Central memory CD4-positive, alpha-beta T cell (primary cell): ENCODE data around the gene MYL1.

ENCODE experiments used
- DNase-seq: peaks from one replicate; pipeline ENCODE4 v3.0.0; 2022

The MYL1 gene

DNA sequence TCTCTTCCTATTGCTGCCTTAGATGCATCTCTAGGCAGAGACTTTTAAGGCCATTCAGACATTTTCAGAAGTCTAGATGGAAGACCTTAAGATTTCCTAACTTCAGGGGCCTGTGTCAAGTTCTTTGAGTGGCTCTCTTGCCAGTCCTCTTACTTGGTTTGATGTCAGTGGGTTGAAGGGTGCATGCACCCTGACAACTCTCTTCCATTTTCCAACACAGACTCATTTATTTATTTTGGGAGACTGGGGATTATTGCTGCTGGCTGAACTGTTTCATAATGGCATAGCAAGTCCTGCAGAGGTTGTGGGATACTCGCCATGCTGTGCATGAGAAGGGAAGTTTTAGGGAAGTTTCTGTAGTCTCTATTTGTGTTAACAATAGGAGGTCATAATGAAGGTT lies 50.7 kb downstream of the MYL1 start:
- no peak for DNase-seq

- no peak for DNase-seq
Measured at GRCh38 chr2:210263841-210264240, 51.1 kb downstream of the MYL1 start.

DNA sequence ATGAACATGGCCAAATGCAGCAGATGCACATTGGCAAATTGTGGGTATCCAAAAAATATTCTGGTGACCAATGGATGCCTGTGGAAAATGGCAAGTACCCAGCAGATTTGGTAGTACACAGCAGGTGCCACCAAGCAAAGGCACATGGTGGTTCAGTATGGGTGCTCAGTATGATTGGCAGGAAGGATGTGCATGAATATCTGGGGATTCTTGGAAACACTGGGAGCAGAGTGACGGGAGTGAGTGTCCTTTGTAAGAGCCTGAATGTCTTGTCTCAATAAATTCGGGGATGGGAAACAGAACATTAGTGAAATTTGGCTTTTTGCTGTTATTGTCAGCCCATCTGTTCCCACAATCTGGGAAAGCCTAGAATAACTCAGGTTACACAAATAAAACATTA lies 52.9 kb downstream of the MYL1 start:
- no peak for DNase-seq

- DNase-seq, result no peak
Measured at GRCh38 chr2:210259687-210260086, 55.3 kb downstream of the MYL1 start.

DNA sequence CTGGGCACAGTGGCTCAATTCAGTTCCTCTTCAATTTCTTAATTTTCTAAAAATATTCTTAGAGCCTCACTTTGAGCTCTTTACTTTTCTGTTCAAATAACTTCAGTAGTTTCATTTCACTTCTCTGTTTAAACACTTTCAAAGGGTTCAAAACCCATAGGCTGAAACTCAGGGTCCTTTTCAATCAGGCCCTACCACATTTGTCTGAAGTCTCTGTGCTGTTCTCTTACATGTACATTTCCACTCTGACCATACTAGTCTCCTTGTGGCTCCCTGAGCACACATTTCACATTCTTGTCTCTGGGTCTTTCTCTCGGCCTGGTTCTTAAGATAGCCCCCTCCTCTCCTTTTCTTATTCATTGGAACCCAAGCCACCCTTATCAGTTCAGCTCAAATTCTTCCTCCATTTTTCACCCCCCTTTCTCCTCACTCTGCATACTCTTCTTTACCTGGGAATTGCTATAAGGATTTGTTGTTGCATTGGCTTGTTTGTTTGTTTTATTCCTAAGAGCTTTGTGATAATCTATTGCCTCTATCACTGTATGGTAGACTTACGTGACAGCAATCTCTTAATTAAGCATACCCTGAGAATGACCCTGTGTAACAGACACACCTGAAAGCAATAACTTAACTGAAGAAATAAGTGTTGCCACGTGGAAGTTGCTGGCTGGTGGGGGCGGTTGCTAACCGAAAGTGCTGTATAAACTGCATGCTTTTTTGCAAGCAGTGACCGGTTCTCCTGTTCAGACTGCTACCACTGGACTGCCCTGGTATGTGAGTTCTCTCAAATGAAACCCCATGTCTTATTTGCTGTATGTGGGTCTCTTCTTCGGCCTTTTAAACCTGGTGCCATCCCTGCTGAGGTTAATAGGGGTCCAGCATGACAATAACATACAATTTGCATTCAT lies 62.0 kb downstream of the MYL1 start:
- no peak for DNase-seq

DNA sequence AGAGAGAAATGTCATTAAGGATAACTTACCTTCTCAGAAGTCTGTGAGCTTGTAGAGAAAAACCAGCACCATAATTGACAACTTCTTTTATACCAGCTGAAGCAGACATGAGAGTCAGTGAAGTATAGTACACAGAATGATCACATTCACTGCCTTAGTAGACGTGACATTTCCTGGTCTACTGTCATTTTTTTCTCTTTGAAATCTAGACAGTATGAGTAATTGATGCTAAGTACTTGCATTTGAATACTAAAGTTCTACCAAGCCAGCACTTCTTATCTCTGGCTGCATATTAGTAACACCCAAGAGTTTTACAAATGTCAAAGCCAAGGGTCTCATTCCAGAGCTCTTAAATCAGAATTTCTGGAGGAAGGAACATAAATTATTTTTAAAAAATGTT lies 64.4 kb downstream of the MYL1 start:
- no peak for DNase-seq
